LNCAP (cell line): ENCODE data around the gene TSPOAP1.

ENCODE experiments used
- CTCF ChIP-seq: fragments of 450-650 bp; IDR thresholded peaks from 2 replicates; pipeline ENCODE4 v1.5.1; 2017; ENCODE audit warnings: mild to moderate bottlenecking

Gene TSPOAP1, protein sequence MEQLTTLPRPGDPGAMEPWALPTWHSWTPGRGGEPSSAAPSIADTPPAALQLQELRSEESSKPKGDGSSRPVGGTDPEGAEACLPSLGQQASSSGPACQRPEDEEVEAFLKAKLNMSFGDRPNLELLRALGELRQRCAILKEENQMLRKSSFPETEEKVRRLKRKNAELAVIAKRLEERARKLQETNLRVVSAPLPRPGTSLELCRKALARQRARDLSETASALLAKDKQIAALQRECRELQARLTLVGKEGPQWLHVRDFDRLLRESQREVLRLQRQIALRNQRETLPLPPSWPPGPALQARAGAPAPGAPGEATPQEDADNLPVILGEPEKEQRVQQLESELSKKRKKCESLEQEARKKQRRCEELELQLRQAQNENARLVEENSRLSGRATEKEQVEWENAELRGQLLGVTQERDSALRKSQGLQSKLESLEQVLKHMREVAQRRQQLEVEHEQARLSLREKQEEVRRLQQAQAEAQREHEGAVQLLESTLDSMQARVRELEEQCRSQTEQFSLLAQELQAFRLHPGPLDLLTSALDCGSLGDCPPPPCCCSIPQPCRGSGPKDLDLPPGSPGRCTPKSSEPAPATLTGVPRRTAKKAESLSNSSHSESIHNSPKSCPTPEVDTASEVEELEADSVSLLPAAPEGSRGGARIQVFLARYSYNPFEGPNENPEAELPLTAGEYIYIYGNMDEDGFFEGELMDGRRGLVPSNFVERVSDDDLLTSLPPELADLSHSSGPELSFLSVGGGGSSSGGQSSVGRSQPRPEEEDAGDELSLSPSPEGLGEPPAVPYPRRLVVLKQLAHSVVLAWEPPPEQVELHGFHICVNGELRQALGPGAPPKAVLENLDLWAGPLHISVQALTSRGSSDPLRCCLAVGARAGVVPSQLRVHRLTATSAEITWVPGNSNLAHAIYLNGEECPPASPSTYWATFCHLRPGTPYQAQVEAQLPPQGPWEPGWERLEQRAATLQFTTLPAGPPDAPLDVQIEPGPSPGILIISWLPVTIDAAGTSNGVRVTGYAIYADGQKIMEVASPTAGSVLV (N-terminal part only)

DNA sequence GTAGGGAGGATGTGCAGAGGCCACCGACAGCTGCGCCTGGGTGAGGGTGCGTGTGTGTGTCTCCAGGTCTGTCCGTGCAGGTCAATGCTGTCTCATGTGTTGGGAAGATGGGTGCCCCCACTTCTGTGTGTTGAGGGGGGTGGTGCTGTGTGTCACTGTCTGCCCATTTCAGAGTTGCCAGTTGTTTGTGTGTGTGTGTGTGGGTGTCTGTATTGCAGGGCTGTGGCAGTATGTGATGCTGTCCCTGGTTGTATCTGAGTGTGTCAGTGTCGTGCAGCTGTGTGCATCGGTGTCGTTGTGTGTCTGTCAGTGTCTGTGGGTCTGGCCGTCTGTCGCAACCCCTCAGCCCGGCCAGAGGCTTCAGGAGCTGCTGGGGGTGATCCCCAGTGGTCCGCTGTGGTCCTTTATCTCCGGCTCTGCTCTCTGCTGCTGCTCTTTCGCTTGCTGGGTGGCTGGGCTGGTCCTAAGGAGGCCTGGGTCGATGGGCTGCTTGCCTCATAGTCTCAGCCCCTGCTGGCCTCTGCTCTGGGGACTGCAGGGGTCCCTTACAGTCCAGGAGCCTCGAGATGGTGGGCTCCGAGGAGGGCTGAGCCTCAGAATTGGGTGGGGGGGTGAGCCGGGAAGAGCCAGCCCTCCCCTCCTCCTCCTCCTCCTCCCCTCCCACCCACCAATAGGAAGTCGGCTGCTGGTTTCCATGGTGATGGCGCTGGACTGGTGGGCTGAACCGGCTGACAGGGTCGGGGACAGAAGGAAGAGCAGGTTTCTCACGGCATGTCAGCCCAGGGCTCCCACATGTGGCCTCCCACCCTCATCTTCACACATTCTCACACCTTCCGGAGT lies at the start of gene TSPOAP1:
Gene TSPOAP1, minus strand, starts transcription at position 601 of the 840 bp plus-strand sequence. CDS start 875 bp downstream, outside the sequence.
- no peak for TF ChIP-seq CTCF

- TF ChIP-seq CTCF: no peak
Measured at GRCh38 chr17:58377661-58378060, 49.1 kb upstream of the TSPOAP1 start.

- no peak for TF ChIP-seq CTCF
Measured at GRCh38 chr17:58377093-58377601, 48.6 kb upstream of the TSPOAP1 start.

DNA sequence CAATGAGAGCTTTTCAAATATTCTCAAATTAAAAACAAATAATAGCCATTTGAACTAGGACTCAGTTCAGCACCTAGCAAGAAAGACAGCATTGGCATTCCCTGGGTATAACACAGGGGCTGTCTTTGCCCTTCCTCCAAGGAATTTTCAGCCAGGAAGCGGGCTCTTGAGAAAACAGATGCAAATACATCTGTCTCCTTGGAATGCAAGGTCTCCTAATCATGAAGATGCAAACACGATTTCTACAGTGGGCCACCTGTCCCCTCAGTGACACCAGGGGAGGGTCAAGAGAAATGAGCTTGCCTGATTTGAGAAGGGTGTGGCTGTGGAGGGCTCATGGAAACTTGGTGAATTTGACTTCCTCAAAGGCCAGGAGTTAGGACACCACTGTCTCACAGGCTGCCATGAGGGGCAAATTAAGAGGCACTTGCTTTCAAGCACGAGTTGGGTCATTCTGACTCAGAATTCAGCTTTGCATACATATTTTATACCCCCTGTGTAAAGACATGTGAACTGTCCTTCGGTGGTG lies 47.9 kb upstream of the TSPOAP1 start:
- TF ChIP-seq CTCF: no peak

GRCh38 chr17:58375811-58376210 lies 47.2 kb upstream of the TSPOAP1 start:
- no peak for TF ChIP-seq CTCF

DNA sequence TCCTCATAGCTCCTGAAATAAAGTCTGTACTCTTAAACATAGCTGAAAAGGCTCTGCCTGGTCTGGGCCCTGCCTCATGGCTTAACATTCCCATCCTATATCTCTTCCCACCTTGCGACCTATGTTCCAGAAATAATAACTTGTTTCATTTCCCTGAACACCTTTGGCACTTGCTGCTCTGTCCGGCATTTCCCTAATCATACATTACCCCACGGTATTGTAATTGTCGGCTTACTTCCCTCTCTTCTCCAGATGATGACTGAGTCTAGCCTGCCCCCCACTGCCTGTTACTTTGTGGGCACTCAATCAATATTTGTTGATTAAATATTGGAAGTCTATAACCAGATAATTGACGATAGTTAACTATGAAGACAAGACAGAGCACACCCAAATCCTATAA lies 46.7 kb upstream of the TSPOAP1 start:
- TF ChIP-seq CTCF: no peak
